Measurements from ENCODE around the gene TCOF1.

TCOF1 gene

DNA sequence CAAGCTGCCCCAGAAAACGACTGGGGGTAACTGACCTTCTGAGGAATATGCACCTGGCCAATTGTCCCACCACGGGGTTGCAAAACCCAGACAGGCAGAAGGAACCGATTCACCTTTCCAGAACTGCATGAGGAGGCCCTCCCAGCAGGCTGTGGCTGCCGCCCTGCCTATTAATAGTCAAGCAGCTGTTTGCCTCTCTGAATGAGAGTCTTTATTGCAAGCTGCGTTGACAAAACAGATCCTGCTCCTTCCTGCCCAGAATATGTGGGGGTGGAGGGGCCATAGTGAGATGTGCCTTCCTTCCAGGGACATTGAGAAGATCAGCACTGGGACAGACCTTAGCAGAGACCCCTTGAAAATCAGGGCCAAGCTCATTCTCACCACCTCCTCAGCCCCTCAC lies 18.3 kb upstream of the TCOF1 start:
- WGBS, 2 experiments = 77 to 78% methylated on average over 5 of the region's 5 CpGs
- no peak overlapping the region for H3K4me3 ChIP-seq (ENCODE audit: insufficient read depth, low read depth, low read length)
- H3K36me3 ChIP-seq (ENCODE audit: control insufficient read depth, insufficient read depth, low read length) = no peaks in the 10 kb centered on the region
- H3K4me1 ChIP-seq (ENCODE audit: control insufficient read depth, insufficient read depth, low read length) = no peaks in the 10 kb centered on the region
- no peaks in the 10 kb centered on the region for H3K9me3 ChIP-seq (ENCODE audit: control insufficient read depth, low read length)
- no peaks in the 10 kb centered on the region for H3K27me3 ChIP-seq (ENCODE audit: control insufficient read depth, insufficient read depth, low read length, poor library complexity, severe bottlenecking)
- H3K27ac ChIP-seq (ENCODE audit: insufficient read depth, low read depth, low read length, poor library complexity, severe bottlenecking) = no peak overlapping the region

- Histone ChIP-seq H3K36me3 (ENCODE audit: control insufficient read depth, insufficient read depth, low read length) (no peaks in the 10 kb centered on the region), H3K4me3 (ENCODE audit: insufficient read depth, low read depth, low read length) (no peak overlapping the region), H3K4me1 (ENCODE audit: control insufficient read depth, insufficient read depth, low read length) (peaks cover 5% of the 10 kb centered on the region), H3K9me3 (ENCODE audit: control insufficient read depth, low read length) (no peaks in the 10 kb centered on the region), H3K27ac (ENCODE audit: insufficient read depth, low read depth, low read length, poor library complexity, severe bottlenecking) (no peak overlapping the region), H3K27me3 (ENCODE audit: control insufficient read depth, insufficient read depth, low read length, poor library complexity, severe bottlenecking) (no peaks in the 10 kb centered on the region)
- WGBS, 2 experiments = 95 to 97% methylated on average over 4 of the region's 4 CpGs
These were observed 17.7 kb upstream of the TCOF1 start for GRCh38 chr5:150339841-150340240.

- Histone ChIP-seq H3K27me3 (ENCODE audit: control insufficient read depth, insufficient read depth, low read length, poor library complexity, severe bottlenecking) (no peaks in the 10 kb centered on the region), H3K36me3 (ENCODE audit: control insufficient read depth, insufficient read depth, low read length) (no peaks in the 10 kb centered on the region), H3K9me3 (ENCODE audit: control insufficient read depth, low read length) (no peaks in the 10 kb centered on the region), H3K4me3 (ENCODE audit: insufficient read depth, low read depth, low read length) (no peak overlapping the region), H3K27ac (ENCODE audit: insufficient read depth, low read depth, low read length, poor library complexity, severe bottlenecking) (no peak overlapping the region), H3K4me1 (ENCODE audit: control insufficient read depth, insufficient read depth, low read length) (peaks cover 7% of the 10 kb centered on the region)
- 94 to 95% methylated on average over 7 of the region's 7 CpGs for whole genome bisulfite sequencing, 2 experiments
These were observed 16.8 kb upstream of the TCOF1 start for GRCh38 chr5:150340614-150341255.

DNA sequence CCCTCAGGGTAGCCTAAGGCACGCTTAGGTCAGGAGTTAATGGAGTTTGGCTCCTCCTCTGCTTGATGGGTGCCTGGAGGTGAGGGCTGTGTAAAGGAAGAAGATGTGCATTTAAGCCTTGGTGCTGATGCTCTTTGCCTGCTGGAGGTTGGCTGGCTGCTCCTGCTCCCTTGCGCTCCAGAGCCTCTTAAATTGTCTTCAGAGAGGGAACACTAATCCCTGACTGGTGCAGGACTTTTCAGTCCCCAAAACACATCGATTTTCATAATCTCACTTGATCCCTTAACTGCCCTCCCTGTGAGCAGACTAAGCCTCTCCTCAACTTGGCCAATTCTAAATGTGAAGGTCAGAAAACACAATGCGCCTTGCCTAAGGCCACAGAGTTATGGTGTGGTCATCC lies 16.2 kb upstream of the TCOF1 start:
- Histone ChIP-seq H3K36me3 (ENCODE audit: control insufficient read depth, insufficient read depth, low read length) (no peaks in the 10 kb centered on the region), H3K27me3 (ENCODE audit: control insufficient read depth, insufficient read depth, low read length, poor library complexity, severe bottlenecking) (no peaks in the 10 kb centered on the region), H3K9me3 (ENCODE audit: control insufficient read depth, low read length) (no peaks in the 10 kb centered on the region), H3K4me1 (ENCODE audit: control insufficient read depth, insufficient read depth, low read length) (peaks cover 11% of the 10 kb centered on the region), H3K27ac (ENCODE audit: insufficient read depth, low read depth, low read length, poor library complexity, severe bottlenecking) (no peak overlapping the region), H3K4me3 (ENCODE audit: insufficient read depth, low read depth, low read length) (no peak overlapping the region)
- 86 to 92% methylated on average over 4 of the region's 4 CpGs for WGBS, 2 experiments

DNA sequence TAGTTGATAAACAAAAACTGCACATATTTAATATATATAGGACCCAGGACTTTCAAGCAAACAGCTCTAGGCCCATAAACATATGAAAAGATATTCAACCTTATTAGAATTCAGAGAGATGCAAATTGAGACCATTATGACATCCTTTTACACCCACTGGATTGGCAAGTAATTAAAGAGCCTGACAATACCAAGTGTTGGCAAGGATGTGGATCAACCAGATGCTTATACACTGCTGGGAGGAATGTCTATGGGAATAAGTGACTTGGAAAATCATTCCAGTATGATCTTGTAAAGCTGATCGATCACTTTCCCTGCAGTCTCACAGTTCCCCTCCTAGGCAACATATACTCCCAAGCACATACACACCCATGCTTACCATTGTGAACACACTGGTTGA lies 15.5 kb upstream of the TCOF1 start:
- Histone ChIP-seq H3K4me1 (ENCODE audit: control insufficient read depth, insufficient read depth, low read length) (peaks cover 15% of the 10 kb centered on the region), H3K4me3 (ENCODE audit: insufficient read depth, low read depth, low read length) (no peak overlapping the region), H3K27me3 (ENCODE audit: control insufficient read depth, insufficient read depth, low read length, poor library complexity, severe bottlenecking) (no peaks in the 10 kb centered on the region), H3K36me3 (ENCODE audit: control insufficient read depth, insufficient read depth, low read length) (no peaks in the 10 kb centered on the region), H3K9me3 (ENCODE audit: control insufficient read depth, low read length) (no peaks in the 10 kb centered on the region), H3K27ac (ENCODE audit: insufficient read depth, low read depth, low read length, poor library complexity, severe bottlenecking) (no peak overlapping the region)
- 81 to 89% methylated on average over 1 of the region's 1 CpG for WGBS, 2 experiments

- Histone ChIP-seq H3K36me3 (ENCODE audit: control insufficient read depth, insufficient read depth, low read length) (no peaks in the 10 kb centered on the region), H3K9me3 (ENCODE audit: control insufficient read depth, low read length) (no peaks in the 10 kb centered on the region), H3K27ac (ENCODE audit: insufficient read depth, low read depth, low read length, poor library complexity, severe bottlenecking) (no peak overlapping the region), H3K27me3 (ENCODE audit: control insufficient read depth, insufficient read depth, low read length, poor library complexity, severe bottlenecking) (no peaks in the 10 kb centered on the region), H3K4me1 (ENCODE audit: control insufficient read depth, insufficient read depth, low read length) (peaks cover 20% of the 10 kb centered on the region), H3K4me3 (ENCODE audit: insufficient read depth, low read depth, low read length) (no peak overlapping the region)
- 92 to 93% methylated on average over 5 of the region's 5 CpGs for WGBS, 2 experiments
These were observed 14.9 kb upstream of the TCOF1 start for GRCh38 chr5:150342583-150342982.

- no peak overlapping the region for H3K27ac ChIP-seq (ENCODE audit: insufficient read depth, low read depth, low read length, poor library complexity, severe bottlenecking)
- peaks cover 20% of the 10 kb centered on the region for H3K4me1 ChIP-seq (ENCODE audit: control insufficient read depth, insufficient read depth, low read length)
- H3K36me3 ChIP-seq (ENCODE audit: control insufficient read depth, insufficient read depth, low read length) = no peaks in the 10 kb centered on the region
- H3K27me3 ChIP-seq (ENCODE audit: control insufficient read depth, insufficient read depth, low read length, poor library complexity, severe bottlenecking) = no peaks in the 10 kb centered on the region
- H3K4me3 ChIP-seq (ENCODE audit: insufficient read depth, low read depth, low read length) = no peak overlapping the region
- WGBS, 2 experiments = 90% methylated on average over 7 of the region's 7 CpGs
- no peaks in the 10 kb centered on the region for H3K9me3 ChIP-seq (ENCODE audit: control insufficient read depth, low read length)
These were observed 13.4 kb upstream of the TCOF1 start for GRCh38 chr5:150343994-150344631.

- Histone ChIP-seq H3K27ac (ENCODE audit: insufficient read depth, low read depth, low read length, poor library complexity, severe bottlenecking) (no peak overlapping the region), H3K4me1 (ENCODE audit: control insufficient read depth, insufficient read depth, low read length) (peaks cover 20% of the 10 kb centered on the region), H3K9me3 (ENCODE audit: control insufficient read depth, low read length) (no peaks in the 10 kb centered on the region), H3K27me3 (ENCODE audit: control insufficient read depth, insufficient read depth, low read length, poor library complexity, severe bottlenecking) (no peaks in the 10 kb centered on the region), H3K4me3 (ENCODE audit: insufficient read depth, low read depth, low read length) (no peak overlapping the region), H3K36me3 (ENCODE audit: control insufficient read depth, insufficient read depth, low read length) (no peaks in the 10 kb centered on the region)
- 62 to 75% methylated on average over 4 to 5 of the region's 5 CpGs for WGBS, 2 experiments
These were observed 11.8 kb upstream of the TCOF1 start for GRCh38 chr5:150345716-150346115.

DNA sequence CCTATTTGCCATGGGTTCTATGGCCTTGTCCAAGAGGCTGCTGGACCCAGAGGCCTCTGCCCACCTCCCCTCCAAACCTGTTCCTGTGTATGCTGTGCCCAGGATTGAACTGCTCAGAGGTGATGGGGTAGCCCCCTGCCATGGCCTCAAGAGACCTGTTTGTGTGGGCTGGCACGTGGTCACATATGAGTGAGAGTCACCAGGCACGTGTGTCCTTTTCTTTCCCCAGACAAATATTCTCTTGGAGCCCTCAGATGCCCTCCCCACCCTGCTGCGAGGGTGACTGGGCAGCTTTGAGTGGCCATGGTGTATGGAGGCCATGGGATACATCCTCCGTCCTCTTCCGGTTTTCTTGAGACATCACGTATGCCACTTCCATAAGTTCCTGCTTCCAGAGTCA lies 10.9 kb upstream of the TCOF1 start:
- Histone ChIP-seq H3K4me3 (ENCODE audit: insufficient read depth, low read depth, low read length) (no peak overlapping the region), H3K4me1 (ENCODE audit: control insufficient read depth, insufficient read depth, low read length) (peaks cover 20% of the 10 kb centered on the region), H3K27ac (ENCODE audit: insufficient read depth, low read depth, low read length, poor library complexity, severe bottlenecking) (no peak overlapping the region), H3K9me3 (ENCODE audit: control insufficient read depth, low read length) (no peaks in the 10 kb centered on the region), H3K27me3 (ENCODE audit: control insufficient read depth, insufficient read depth, low read length, poor library complexity, severe bottlenecking) (no peaks in the 10 kb centered on the region), H3K36me3 (ENCODE audit: control insufficient read depth, insufficient read depth, low read length) (no peaks in the 10 kb centered on the region)
- WGBS, 2 experiments = 92 to 96% methylated on average over 6 of the region's 6 CpGs

- no peaks in the 10 kb centered on the region for H3K27me3 ChIP-seq (ENCODE audit: control insufficient read depth, insufficient read depth, low read length, poor library complexity, severe bottlenecking)
- H3K27ac ChIP-seq (ENCODE audit: insufficient read depth, low read depth, low read length, poor library complexity, severe bottlenecking) = no peak overlapping the region
- H3K4me1 ChIP-seq (ENCODE audit: control insufficient read depth, insufficient read depth, low read length) = peaks cover 20% of the 10 kb centered on the region
- no peaks in the 10 kb centered on the region for H3K36me3 ChIP-seq (ENCODE audit: control insufficient read depth, insufficient read depth, low read length)
- H3K9me3 ChIP-seq (ENCODE audit: control insufficient read depth, low read length) = no peaks in the 10 kb centered on the region
- 61 to 78% methylated on average over 2 of the region's 2 CpGs for WGBS, 2 experiments
- H3K4me3 ChIP-seq (ENCODE audit: insufficient read depth, low read depth, low read length) = no peak overlapping the region
These were observed 10.5 kb upstream of the TCOF1 start for GRCh38 chr5:150347003-150347402.
